Adrenal gland (tissue), 5 donors: ENCODE measurements around the gene S100A8.

ENCODE experiments used
- CTCF ChIP-seq, 6 experiments: fragments of 450-650 bp in 4 of 6; fragments of 200-600 bp in 2 of 6; sonication (generic) in 1 of 6; IDR thresholded peaks; 1 replicate in 5 of 6; 2 replicates in 1 of 6; pipeline versions ENCODE4 v1.5.1 to v1.8.0; 2016 to 2021; ENCODE audit warnings: antibody characterized with exemption in 6 of 6, mild to moderate bottlenecking in 2 of 6, moderate library complexity in 1 of 6
- POLR2A ChIP-seq, 2 donors: fragments of 450-650 bp; IDR thresholded peaks; one replicate each; pipeline ENCODE4 v1.6.1; 2017; ENCODE audit warnings: antibody characterized with exemption in 2 of 2, mild to moderate bottlenecking in 2 of 2, moderate library complexity in 1 of 2
- donor health status: DM: no; HTN: no; CAD: no.

GRCh38 chr1:153396461-153396860 is 5.6 kb upstream of the S100A8 start:
- no peak for TF ChIP-seq CTCF (IDR thresholded peaks at IDR 0.05)
- no peak for TF ChIP-seq POLR2A (IDR thresholded peaks at IDR 0.05)
